Renal cortical epithelial cell (primary cell): Measurements from ENCODE around the gene LPA. TPM values are rescaled to one million over a fixed set of nuclear protein-coding genes. Genes with fewer than 3 reads are reported as not detected.
"Not testable (repeated sequence)": the region's sequence is repeated elsewhere in the genome, so short reads cannot be mapped to it uniquely, and the experiment has no call there.

Experiments
- DNase-seq: peaks from one replicate; pipeline ENCODE4 v3.0.0-alpha.2; 2011; ENCODE audit warnings: low read depth
- total RNA-seq: library from RNA; depleted of rRNA; stranded (reverse); fragments of >200 nt; gene quantifications from 2 replicates; pipeline ENCODE4 v1.2.3, GENCODE V29; 2014

Gene LPA, protein sequence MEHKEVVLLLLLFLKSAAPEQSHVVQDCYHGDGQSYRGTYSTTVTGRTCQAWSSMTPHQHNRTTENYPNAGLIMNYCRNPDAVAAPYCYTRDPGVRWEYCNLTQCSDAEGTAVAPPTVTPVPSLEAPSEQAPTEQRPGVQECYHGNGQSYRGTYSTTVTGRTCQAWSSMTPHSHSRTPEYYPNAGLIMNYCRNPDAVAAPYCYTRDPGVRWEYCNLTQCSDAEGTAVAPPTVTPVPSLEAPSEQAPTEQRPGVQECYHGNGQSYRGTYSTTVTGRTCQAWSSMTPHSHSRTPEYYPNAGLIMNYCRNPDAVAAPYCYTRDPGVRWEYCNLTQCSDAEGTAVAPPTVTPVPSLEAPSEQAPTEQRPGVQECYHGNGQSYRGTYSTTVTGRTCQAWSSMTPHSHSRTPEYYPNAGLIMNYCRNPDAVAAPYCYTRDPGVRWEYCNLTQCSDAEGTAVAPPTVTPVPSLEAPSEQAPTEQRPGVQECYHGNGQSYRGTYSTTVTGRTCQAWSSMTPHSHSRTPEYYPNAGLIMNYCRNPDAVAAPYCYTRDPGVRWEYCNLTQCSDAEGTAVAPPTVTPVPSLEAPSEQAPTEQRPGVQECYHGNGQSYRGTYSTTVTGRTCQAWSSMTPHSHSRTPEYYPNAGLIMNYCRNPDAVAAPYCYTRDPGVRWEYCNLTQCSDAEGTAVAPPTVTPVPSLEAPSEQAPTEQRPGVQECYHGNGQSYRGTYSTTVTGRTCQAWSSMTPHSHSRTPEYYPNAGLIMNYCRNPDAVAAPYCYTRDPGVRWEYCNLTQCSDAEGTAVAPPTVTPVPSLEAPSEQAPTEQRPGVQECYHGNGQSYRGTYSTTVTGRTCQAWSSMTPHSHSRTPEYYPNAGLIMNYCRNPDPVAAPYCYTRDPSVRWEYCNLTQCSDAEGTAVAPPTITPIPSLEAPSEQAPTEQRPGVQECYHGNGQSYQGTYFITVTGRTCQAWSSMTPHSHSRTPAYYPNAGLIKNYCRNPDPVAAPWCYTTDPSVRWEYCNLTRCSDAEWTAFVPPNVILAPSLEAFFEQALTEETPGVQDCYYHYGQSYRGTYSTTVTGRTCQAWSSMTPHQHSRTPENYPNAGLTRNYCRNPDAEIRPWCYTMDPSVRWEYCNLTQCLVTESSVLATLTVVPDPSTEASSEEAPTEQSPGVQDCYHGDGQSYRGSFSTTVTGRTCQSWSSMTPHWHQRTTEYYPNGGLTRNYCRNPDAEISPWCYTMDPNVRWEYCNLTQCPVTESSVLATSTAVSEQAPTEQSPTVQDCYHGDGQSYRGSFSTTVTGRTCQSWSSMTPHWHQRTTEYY (N-terminal part only)
- total RNA-seq, result not detected in 2 replicates

DNA sequence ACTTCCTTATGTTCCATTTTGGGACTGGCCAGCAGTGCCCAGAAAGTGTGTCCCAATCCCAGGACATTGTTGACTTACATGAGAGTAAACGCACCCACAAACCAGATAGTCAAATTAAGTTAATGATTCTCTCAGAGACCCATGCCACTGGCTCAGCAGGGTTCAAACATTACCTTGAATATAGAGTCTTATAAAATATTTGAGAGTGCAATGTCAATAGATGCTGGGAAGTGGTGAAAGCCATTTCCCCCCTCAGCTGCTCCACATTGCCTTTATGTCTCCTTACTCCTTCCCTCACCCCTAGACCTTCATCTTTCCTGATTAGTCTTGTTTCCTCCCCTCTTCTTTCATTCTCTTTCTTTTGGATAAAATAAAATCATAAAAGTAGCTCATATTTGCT is at the start of gene LPA:
Gene LPA, minus strand, starts transcription at position 78 of the 400 bp plus-strand sequence. Its CDS starts 61 bp downstream, at position 17.
- DNase-seq, result not testable (repeated sequence)

DNA sequence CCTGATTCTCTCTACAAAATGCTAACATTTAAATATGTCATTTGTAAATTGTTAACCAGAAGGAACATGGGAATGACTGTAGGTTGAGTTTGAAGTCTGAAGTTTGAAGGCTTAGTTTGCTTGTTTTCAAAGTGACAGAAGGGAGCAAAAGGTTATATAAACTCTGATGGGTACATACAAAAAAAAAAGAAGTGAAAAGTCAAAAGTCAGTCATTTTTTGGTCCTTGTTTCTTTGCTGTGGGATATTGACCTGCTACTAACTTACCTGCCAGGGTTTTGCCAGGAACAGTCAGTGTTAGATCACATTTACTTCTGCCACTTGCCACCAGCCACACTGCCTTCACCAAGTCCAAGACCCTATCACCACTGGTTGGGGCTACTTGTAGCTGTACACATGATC is 44.9 kb upstream of the LPA start:
- not testable (repeated sequence) for DNase-seq

DNA sequence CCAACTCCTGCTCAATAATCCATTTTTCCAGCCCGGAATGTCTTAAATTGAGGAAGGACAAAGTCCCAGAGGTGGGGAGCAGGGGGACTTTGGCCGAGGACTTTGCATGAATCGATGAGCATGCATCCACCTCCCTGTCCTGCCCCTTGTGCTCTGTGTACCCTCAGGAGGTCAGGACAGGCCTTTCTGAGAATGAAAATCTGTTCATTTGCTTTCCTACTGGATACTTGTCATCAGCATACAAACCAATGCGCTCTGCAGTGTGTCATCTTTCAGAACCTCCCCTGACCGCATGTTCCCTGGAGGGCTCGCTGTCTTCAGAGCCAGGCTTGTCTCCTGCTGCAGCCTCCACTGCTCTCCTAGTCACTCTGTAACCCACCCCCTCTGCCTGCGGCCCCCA is 40.6 kb upstream of the LPA start:
- not testable (repeated sequence) for DNase-seq

DNA sequence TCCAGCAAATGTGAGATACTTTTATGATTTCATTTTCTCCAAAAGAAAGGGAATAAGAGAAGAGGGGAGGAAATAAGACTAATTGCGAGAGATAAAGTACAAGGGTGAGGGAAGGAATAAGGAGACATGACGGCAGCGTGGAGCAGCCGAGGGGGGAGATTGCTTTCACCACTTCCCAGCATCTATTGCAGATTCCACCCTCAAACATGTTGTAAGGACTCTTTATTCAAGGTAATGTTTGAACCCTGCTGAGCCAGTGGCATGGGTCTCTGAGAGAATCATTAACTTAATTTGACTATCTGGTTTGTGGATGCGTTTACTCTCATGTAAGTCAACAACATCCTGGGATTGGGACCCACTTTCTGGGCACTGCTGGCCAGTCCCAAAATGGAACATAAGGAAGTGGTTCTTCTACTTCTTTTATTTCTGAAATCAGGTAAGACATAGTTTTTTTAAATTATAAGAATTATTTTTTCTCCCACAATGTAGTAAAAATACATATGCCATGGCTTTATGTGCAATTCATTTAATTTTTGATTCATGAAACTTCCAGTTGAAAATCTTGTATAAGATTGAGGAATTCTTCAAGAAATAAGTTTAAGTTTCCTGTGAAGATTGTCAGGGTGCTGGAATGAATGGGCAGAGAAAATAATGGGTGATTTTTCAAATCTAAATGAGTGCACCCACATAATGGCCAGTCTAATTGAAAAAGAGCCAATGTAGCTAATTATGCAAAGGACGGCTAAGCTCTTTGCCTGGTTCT is 38.0 kb upstream of the LPA start, which contains the start of gene PLG:
Gene PLG, plus strand, starts transcription at position 327 of the 763 bp plus-strand sequence. Its CDS starts 61 bp downstream, at position 388.
- not testable (repeated sequence) for DNase-seq

DNA sequence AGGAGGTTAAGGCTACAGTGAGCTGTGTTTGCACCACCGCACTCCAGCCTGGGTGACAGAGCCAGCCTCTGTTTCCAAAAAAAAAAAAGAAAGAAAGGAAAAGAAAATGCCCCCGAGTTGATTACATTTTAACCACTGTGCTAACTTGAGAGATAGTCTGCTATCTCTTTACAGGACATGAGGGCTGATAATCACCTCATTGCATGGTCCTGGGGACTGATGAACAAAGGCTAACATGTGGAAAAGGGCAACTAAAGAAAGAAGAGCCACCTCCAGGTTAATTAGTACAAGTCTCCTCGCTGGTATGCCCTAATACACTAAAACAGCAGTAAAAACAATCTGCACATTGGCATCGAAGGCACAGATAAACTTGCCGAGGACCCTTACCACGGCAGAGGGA is 33.8 kb upstream of the LPA start:
- DNase-seq, result no peak

DNA sequence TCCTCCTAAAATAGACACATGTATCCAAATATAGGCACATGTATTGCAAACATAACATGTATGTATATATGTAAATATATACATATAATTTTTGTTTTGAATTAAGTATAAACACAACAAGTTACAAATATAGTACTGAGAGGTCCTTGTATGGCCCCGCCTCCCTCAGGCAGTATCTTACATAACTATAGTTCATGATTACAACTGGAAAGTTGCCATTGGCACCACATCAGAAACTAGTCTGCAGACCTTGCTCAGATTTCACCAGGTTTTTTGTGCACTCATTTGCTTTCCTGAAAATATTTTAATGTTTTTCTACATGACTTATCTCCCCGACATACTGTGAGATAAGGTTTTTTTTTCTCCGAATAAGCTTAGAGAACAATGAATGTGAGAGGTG is 32.8 kb upstream of the LPA start:
- DNase-seq, result not testable (repeated sequence)

DNA sequence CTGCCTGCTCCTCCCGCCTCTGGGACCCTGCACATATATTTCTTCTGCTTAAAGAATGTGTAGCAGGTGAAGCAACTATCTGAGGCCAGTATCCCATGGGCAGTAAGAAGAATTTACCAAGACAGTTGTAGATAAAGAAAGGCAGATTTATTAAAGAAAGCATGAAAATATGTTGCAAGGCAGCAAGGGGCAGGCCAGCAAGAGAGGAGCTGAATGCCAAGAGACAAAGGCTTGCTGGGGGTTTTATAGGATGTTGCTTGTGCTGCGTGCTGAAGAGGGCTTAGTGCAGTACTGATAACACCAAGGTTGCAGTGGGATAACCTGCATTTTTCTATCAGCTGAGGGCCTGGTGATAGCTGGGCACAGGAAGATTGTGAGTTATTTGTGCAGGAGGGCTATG is 31.5 kb upstream of the LPA start:
- DNase-seq, result not testable (repeated sequence)

DNA sequence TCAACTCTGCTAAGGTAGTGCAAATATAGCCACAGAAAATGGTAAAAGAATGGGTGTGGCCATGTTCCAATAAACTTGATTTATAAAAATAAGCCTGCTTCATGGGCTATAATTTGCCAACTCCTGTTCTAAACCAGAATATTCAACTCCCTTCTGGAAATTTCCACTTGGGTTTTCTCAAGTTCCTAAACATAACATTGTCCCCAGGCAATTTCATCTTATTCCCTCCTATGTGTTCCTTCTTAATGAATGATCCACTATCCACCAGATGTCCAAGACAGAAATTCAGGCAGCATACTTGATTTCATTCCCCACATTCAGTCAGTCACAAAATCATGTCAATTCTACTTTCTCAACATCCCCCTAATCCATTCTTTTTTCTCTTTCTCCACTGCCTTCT is 30.9 kb upstream of the LPA start:
- DNase-seq, result not testable (repeated sequence)

DNA sequence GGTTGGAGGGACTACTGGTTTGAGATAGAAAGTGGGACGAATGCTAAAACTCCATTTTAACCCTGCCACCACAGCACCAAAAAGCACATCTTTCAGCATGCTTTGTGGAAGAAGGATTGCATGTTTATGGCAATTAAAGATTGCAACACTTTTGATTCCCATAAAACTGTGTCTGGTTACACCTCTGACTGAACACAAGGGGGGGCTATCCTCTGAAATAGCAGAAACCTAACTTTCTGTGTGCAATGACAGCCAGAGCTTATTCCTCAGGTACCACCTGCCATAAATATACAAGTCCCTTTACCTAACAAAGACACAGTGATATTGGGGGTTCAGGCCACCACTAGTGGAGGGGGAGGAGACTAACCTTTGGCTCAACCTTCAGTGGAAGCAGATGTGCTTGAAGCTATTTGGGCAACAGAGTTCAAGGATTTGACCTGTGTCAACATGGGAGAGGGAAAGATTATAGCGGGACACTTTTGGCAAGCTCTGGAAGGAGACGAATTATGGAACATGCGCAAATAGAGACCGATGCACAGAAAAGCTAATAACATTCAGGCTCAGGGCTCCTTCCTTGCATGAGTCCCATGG is 28.4 kb upstream of the LPA start:
- DNase-seq, result no peak

DNA sequence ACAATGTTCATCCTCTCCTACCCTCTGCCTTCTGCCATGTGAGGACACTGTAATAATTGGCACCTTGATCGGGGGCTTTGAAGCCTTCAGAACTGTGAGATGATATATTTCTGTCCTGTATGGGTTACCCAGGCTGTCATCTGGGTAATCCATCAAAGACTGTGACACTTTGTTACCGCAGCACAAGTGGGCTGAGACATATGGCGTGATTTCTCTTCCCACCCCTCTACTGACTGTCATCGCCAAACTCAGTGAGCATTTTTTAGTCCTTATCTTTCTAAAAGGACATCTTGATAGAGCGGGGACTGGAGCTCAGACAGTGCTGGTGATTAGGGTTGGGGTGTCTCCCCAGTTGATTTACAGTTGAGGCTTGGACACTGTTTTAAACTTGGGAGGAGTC is 27.5 kb upstream of the LPA start:
- no peak for DNase-seq

DNA sequence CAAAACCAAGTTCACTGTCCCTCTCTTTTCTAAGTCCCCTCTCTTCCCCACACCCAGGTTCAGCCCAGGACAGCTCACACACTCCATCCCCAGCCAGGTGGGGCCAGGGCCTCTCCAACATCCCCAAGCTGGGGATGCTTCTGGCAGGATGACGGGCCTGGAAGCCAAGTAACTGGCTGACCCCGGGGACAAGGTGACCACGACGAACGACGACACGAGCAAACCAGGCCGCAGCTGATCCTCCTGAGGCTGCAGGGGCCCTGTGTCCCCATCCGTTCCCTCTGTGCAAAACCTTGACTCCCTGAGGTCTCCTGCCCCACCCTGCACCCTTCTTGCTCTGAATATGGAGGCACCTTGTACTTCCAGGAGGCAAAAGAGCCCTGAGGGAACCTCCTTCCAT is 26.4 kb upstream of the LPA start:
- no peak for DNase-seq

DNA sequence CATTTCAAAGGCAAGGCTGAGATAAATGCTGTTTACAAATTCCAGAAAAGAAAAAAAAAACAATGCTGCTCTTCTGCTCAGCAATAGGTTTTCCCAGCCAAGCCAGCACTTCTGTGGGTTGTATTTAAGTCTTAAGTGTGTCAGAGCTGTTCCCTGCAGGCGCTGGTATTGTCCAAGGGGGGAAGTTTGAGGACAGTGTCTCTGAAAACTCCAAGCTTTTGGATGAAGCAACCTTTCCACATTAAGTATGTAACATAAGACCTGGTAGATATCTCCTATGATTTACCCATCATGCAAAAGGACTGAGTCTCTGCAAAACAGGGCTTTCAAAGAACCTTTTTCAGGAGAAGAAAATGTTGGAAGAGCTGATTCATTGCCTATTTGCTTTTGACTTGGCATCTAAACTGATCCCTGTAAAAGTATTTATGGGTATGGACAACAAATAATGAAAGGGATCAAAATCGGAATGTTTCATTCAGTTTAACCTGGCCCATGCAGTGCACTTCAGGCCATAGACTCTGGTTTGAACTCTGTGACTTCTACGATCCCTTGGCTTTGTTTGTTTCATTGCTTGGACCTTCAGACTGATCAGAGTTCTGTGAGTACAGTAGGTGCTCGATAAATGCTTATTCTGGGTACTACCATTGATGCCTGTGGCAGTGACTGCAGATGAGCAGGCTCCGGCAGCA is 21.8 kb upstream of the LPA start:
- no peak for DNase-seq

DNA sequence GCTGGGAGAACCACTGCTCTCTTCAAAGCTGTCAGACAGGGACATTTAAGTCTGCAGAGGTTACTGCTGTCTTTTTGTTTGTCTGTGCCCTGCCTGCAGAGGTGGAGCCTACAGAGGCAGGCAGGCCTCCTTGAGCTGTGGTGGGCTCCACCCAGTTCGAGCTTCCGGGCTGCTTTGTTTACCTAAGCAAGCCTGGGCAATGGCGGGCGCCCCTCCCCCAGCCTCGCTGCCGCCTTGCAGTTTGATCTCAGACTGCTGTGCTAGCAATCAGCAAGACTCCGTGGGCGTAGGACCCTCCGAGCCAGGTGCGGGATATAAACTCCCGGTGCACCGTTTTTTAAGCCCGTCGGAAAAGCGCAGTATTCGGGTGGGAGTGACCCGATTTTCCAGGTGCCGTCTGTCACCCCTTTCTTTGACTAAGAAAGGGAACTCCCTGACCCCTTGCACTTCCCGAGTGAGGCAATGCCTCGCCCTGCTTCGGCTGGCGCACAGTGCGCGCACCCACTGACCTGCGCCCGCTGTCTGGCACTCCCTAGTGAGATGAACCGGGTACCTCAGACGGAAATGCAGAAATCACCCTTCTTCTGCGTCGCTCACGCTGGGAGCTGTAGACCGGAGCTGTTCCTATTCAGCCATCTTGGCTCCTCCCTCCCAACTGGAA is 21.2 kb upstream of the LPA start:
- DNase-seq, result not testable (repeated sequence)

DNA sequence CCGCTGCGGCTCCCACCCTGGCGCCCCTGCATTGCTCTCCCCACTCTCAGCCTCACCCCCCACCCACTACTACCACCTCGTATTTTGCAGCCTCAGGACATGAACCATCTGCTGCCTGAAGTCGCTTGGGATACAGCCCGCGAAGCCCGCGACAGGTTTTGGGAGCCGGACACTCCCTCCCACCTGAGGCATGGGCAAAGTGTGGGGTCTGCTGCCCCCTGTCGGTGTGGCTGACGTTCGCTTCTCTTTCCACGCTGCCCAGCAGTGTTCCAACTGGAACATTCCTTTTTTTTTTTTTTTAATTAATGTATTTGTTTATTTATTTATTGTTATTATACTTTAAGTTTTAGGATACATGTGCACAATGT is 15.3 kb upstream of the LPA start:
- no peak for DNase-seq

DNA sequence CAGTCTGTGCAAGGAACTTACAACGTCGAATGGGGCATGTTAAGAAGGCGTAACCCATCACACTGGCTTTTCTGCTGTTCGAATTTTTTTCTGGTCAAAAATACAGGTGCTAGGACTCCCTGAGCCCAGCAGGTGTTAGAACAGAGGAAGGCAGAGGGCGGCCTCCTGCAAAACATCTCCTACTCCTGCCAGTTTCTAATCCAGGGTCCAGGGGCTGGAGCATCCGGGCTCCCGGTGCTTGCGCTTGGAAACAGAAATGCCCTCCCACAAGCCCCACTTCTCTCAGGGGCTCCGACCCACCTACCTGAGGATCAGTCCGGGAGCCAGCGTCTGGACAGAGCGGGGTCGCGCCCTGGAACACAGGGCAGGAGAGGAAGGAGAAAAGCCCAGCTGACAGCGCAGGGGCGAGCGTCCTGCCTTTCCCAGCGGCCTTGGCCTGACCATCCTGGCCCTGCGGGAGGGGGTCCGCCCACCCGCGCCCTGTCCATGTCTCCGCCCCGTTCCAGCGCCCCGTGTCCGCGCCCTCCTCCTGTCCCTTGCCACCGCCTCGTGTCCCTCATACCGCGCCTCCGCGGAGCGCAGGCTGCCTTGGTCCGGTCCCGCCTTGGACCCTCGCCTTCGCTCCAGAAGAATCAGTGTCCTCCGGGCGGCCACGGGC is 14.8 kb upstream of the LPA start:
- DNase-seq, result no peak

DNA sequence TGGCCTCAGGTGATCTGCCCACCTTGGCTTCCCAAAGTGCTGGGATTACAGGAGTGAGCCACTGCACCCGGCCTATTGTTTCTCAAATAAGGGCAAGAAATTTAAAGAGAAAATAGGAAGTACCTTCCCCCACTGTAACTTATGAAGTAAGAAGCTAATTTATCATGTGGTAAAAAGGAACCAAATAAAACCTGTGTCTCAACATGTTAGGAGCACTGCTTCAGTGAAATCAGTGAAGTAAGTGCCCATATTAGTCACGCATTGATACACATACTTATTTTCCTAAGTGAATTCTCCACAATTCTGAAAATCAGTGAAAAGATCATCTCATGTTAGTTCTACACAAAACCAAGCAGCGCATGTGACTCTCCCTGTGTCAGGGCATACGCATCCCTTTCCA is 14.2 kb upstream of the LPA start:
- peak; percentile 1 for DNase-seq

DNA sequence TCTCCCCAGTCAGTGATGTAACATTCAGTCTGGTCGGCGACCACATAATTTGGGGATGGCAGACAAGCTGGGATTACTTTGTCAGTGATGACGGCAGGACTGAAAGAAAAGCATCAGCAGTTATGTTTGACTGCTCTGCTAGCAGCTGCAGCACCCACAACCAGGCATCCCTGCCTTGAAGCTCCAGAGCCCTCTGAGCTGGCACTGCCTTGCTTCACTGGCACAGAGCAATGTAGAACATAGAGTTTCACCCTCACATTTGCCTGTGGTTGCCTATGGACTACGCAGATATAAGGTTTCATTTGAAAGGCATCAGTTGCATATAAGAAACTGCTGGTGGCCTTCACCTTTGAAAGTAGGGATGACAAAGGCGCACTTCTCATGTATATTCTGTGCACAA is 12.3 kb upstream of the LPA start:
- not testable (repeated sequence) for DNase-seq

DNA sequence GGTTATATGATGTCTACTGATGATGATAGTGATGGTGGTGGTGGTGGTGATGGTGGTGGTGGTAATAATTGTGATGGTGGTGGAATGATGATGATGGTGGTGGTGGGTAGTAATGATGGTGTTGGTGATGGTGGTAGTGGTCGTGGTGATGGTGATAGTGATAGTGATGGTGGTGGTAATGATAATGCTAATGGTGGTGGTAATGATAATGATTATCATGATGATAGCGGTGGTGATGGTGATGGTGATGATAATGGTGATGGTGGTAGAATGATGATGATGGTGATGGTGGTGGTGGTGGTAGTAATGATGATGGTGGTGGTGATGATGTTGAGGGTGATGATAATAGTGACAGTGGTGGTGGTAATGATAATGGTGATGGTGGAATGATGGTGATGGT is 4.5 kb upstream of the LPA start:
- no peak for DNase-seq
